Neutrophil (primary cell): ENCODE measurements around the gene MCC.

ENCODE experiments used
- H3K27ac ChIP-seq: fragments of 200-600 bp; sonication (generic); 2 replicates; pipeline ENCODE4 v1.5.1; 2016; ENCODE audit warnings: mild to moderate bottlenecking, moderate library complexity
- H3K27me3 ChIP-seq: fragments of 200-600 bp; sonication (generic); 2 replicates; pipeline ENCODE4 v1.6.0; 2016; ENCODE audit warnings: mild to moderate bottlenecking
- H3K36me3 ChIP-seq: fragments of 200-600 bp; sonication (generic); 2 replicates; pipeline ENCODE4 v1.5.1; 2017
- H3K4me1 ChIP-seq, 2 experiments: fragments of 200-600 bp in 1 of 2; sonication (generic) in 1 of 2; 1 replicate in 1 of 2; 2 replicates in 1 of 2; pipeline versions ENCODE4 v1.5.1 to v1.6.1; 2013 to 2016; ENCODE audit warnings: low read depth in 1 of 2, low read length in 1 of 2, mild to moderate bottlenecking in 1 of 2, moderate library complexity in 1 of 2; ENCODE audit not compliant: control insufficient read depth in 1 of 2, insufficient read depth in 1 of 2
- H3K4me3 ChIP-seq, 2 experiments: fragments of 200-600 bp in 1 of 2; sonication (generic) in 1 of 2; 1 replicate in 1 of 2; 2 replicates in 1 of 2; pipeline ENCODE4 v1.5.1; 2013 to 2016; ENCODE audit warnings: low read depth in 1 of 2, low read length in 1 of 2, mild to moderate bottlenecking in 1 of 2, moderate library complexity in 1 of 2
- H3K9me3 ChIP-seq: fragments of 200-600 bp; sonication (generic); 2 replicates; pipeline ENCODE4 v1.5.1; 2016
- CTCF ChIP-seq: fragments of 200-600 bp; sonication (generic); IDR thresholded peaks from 2 replicates; pipeline ENCODE4 v1.5.1; 2016; ENCODE audit warnings: antibody characterized with exemption

The MCC gene

DNA sequence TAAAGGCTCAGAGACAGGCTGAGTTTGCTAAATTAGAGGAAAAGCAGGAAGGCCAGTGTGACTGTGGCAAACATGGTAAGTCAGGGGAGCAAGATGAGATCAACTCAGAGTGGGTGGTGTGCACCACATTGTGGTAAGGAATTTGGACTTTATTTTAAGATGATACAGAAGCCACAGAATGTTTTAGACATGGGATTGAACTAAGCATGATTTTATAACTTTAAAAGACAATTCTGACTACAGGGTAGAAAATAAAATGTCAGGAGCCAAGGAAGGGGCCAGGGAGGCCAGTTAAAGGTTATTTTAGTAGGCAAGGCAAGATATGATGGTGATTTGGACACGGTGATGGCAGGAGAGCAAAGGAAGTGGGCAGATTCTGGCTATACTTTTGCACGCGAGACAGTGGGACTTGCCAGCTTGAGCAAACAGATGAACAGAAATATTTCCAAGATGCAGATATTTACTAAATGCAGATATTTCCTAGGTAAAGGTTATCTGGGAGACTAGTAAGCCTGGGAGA lies 107.4 kb downstream of the MCC start:
- Histone ChIP-seq H3K27me3 (peaks cover 91% of the 10 kb centered on the region), H3K4me1 (peaks cover 8 to 16% of the 10 kb centered on the region in 2 experiments), H3K27ac (no peak overlapping the region), H3K9me3 (no peaks in the 10 kb centered on the region), H3K36me3 (no peaks in the 10 kb centered on the region), H3K4me3 (no peak overlapping the region)
- TF ChIP-seq CTCF, result no peak

- H3K27me3 ChIP-seq, result peaks cover 91% of the 10 kb centered on the region
- no peak for TF ChIP-seq CTCF
- no peak overlapping the region for H3K4me3 ChIP-seq
Measured at GRCh38 chr5:113379936-113380806, 108.1 kb downstream of the MCC start.

DNA sequence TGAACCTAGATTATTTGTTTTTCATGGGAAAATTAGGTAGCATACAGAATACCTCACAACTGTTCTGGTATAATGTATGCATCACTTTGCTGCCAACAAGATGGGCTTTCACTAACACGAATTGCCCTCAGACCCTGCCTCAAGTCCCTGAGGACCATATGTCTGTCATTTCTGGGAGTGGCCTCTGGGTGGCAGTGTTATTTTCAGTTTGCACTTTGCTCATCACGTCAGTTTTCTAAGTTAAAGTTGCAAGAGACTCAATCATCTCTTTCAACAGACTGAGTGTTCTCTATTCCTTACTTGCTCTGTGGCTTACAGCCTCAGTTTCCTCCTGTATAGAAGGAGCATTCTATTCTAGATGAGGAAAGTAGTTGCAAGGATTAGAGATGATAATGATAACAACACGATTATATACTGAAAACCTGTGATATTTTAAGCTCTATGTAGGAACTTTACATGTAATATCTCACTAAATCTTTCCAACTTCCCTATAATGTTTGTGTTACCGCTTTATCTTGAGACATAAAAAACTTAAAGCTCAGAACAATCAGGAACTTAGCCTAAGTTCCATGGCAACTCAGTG lies 109.2 kb downstream of the MCC start:
- H3K27me3 ChIP-seq, result peaks cover 89% of the 10 kb centered on the region
- H3K27ac ChIP-seq, result no peak overlapping the region
- TF ChIP-seq CTCF, result no peak
- no peak overlapping the region for H3K4me3 ChIP-seq
- no peaks in the 10 kb centered on the region for H3K36me3 ChIP-seq
- no peaks in the 10 kb centered on the region for H3K9me3 ChIP-seq
- H3K4me1 ChIP-seq, result peaks cover 8 to 16% of the 10 kb centered on the region in 2 experiments

More at GRCh38 chr5:113379936-113380806, 108.1 kb downstream of the MCC start:
- H3K27ac ChIP-seq, result no peak overlapping the region
- no peaks in the 10 kb centered on the region for H3K9me3 ChIP-seq
- peaks cover 8 to 16% of the 10 kb centered on the region in 2 experiments for H3K4me1 ChIP-seq
- no peaks in the 10 kb centered on the region for H3K36me3 ChIP-seq

- H3K27ac ChIP-seq, result no peak overlapping the region
- H3K4me1 ChIP-seq, result peaks cover 8 to 16% of the 10 kb centered on the region in 2 experiments
- no peaks in the 10 kb centered on the region for H3K9me3 ChIP-seq
- no peak overlapping the region for H3K4me3 ChIP-seq
- TF ChIP-seq CTCF, result no peak
- H3K27me3 ChIP-seq, result peaks cover 89% of the 10 kb centered on the region
- no peaks in the 10 kb centered on the region for H3K36me3 ChIP-seq
Measured at GRCh38 chr5:113378514-113378913, 109.7 kb downstream of the MCC start.

DNA sequence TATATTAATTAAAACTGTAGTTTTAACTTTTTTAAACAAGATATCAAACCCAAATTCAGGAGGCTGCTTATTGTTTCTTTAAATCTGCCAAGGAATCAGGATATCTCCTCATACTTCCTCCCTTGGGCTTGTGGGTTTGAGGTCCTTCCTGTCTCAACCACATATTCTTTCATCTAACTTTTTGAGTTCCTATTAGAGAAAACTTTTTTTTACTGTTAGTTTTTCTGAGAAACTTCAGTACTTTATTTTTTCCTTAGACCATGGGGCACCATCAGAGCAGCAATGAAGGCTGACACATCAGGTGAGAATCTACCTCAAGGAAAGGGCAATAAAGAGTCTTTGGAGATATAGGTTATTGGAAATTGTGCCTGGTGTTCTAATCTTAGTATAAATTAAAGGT lies 110.2 kb downstream of the MCC start:
- Histone ChIP-seq H3K27me3 (peaks cover 88% of the 10 kb centered on the region), H3K36me3 (no peaks in the 10 kb centered on the region), H3K27ac (no peak overlapping the region), H3K4me3 (no peak overlapping the region), H3K9me3 (no peaks in the 10 kb centered on the region), H3K4me1 (peaks cover 8 to 16% of the 10 kb centered on the region in 2 experiments)
- TF ChIP-seq CTCF, result no peak
